Activated T-cell treated with anti-CD3 and anti-CD28 coated beads, Interleukin-2, amount 50 U/mL, for 72 hours (primary cell): ENCODE data around the gene TCF23. TPM values are rescaled to one million over a fixed set of nuclear protein-coding genes. Genes with fewer than 3 reads are reported as not detected.
"Not testable (repeated sequence)": the region's sequence is repeated elsewhere in the genome, so short reads cannot be mapped to it uniquely, and the experiment has no call there.

Experiments
- ATAC-seq, 2 donors: fragments of 150-1000 bp; cut with Tn5 transposase; replicated peaks in 1 of 2; 2 replicates each; pipeline ENCODE4 v1.10.0; 2021; ENCODE audit warnings: moderate library complexity in 2 of 2, mild to moderate bottlenecking in 1 of 2
- DNase-seq, 2 donors: peaks; one replicate each; pipeline ENCODE4 v3.0.0; 2021 to 2022; ENCODE audit warnings: mixed read lengths in 1 of 2
- H3K27ac Mint-ChIP-seq: one replicate; pipeline ENCODE4 v1.8.0; 2022; ENCODE audit warnings: mild to moderate bottlenecking, moderate library complexity, mixed read lengths
- H3K27me3 Mint-ChIP-seq: one replicate; pipeline ENCODE4 v1.8.0; 2022; ENCODE audit warnings: low read depth, mixed read lengths
- H3K36me3 Mint-ChIP-seq, 2 donors: one replicate each; pipeline ENCODE4 v1.8.0; 2022; ENCODE audit warnings: mixed read lengths in 2 of 2, mild to moderate bottlenecking in 1 of 2; ENCODE audit not compliant: insufficient read depth in 2 of 2
- H3K4me1 Mint-ChIP-seq: one replicate; pipeline ENCODE4 v1.8.0; 2022; ENCODE audit warnings: low read depth, mixed read lengths
- H3K4me3 Mint-ChIP-seq, 2 donors: one replicate each; pipeline ENCODE4 v1.8.0; 2022; ENCODE audit warnings: mild to moderate bottlenecking in 2 of 2, mixed read lengths in 2 of 2, moderate library complexity in 2 of 2
- H3K9me3 Mint-ChIP-seq, 2 donors: one replicate each; pipeline ENCODE4 v1.8.0; 2022; ENCODE audit warnings: mixed read lengths in 2 of 2
- total RNA-seq, 2 donors: library from RNA; stranded (reverse); gene quantifications; one replicate each; pipeline ENCODE4 v1.2.3, GENCODE V29; 2022

Gene TCF23
- total RNA-seq, 2 donors from 2014 or later = not detected

- DNase-seq (no peak), ATAC-seq (no peak)
- H3K9me3 Mint-ChIP-seq = no peaks in the 10 kb centered on the region
- no peak overlapping the region for H3K4me3 Mint-ChIP-seq
- H3K27me3 Mint-ChIP-seq = peaks cover 22% of the 10 kb centered on the region
- H3K27ac Mint-ChIP-seq = no peak overlapping the region
- no peaks in the 10 kb centered on the region for H3K36me3 Mint-ChIP-seq
- H3K4me1 Mint-ChIP-seq = no peaks in the 10 kb centered on the region
Observed at GRCh38 chr2:27175330-27175729, 26.5 kb downstream of the TCF23 start.

- not testable (repeated sequence) for H3K27ac Mint-ChIP-seq, H3K4me1 Mint-ChIP-seq, H3K36me3 Mint-ChIP-seq, H3K4me3 Mint-ChIP-seq, H3K9me3 Mint-ChIP-seq, ATAC-seq, DNase-seq
- H3K27me3 Mint-ChIP-seq = peaks cover 21% of the 10 kb centered on the region
Observed at GRCh38 chr2:27175781-27176180, 27.0 kb downstream of the TCF23 start.

DNA sequence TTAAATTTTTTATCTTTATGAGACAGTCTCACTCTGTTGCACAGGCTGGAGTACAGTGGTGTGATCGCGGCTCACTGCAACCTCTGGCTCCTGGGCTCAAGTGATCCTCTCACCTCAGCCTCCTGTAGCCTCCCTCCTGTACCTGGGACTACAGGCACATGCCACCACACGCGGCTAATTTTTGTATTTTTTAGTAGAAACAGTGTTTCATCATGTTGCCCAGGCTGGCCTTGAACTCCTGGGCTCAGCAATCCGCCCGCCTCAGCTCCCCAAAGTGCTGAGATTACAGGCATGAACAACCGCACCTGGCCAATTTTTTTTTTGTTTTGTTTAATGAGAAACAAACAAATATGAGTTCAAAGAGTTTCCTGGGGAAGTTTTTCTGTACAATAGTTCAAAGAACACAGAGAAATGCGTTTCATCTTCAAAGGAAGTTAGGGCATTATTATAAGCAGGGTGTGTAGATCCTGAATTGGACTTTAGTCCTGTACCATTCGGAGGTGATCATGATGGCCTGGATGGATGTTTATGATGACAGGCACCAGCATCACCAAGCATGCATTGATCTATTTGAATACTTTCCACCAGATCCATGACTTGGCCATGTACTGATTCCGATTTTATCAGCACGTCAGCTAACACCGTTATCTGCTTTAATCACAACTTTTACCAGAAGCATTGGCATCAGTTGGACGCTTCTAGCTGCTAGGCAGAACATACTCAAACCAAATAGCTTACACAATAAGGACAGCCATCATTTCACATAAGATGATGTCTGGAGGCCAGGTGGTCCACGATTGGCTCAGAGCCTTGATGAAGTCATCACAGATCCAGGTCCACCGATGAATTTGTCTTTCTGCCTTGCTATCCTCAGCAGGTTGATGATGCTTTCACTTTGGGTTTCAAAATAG, 28.9 kb downstream of the TCF23 start:
- Mint-ChIP-seq H3K27ac (no peak overlapping the region), H3K9me3 (no peaks in the 10 kb centered on the region), H3K4me1 (no peaks in the 10 kb centered on the region), H3K4me3 (no peak overlapping the region), H3K36me3 (no peaks in the 10 kb centered on the region), H3K27me3 (peaks cover 29% of the 10 kb centered on the region)
- no peak for DNase-seq
- ATAC-seq = no peak

- no peaks in the 10 kb centered on the region for H3K4me1 Mint-ChIP-seq
- no peaks in the 10 kb centered on the region for H3K36me3 Mint-ChIP-seq
- no peak overlapping the region for H3K27ac Mint-ChIP-seq
- H3K27me3 Mint-ChIP-seq = peaks cover 29% of the 10 kb centered on the region
- no peaks in the 10 kb centered on the region for H3K9me3 Mint-ChIP-seq
- no peak overlapping the region for H3K4me3 Mint-ChIP-seq
- ATAC-seq (no peak), DNase-seq (no peak)
Observed at GRCh38 chr2:27178469-27178868, 29.7 kb downstream of the TCF23 start.

DNA sequence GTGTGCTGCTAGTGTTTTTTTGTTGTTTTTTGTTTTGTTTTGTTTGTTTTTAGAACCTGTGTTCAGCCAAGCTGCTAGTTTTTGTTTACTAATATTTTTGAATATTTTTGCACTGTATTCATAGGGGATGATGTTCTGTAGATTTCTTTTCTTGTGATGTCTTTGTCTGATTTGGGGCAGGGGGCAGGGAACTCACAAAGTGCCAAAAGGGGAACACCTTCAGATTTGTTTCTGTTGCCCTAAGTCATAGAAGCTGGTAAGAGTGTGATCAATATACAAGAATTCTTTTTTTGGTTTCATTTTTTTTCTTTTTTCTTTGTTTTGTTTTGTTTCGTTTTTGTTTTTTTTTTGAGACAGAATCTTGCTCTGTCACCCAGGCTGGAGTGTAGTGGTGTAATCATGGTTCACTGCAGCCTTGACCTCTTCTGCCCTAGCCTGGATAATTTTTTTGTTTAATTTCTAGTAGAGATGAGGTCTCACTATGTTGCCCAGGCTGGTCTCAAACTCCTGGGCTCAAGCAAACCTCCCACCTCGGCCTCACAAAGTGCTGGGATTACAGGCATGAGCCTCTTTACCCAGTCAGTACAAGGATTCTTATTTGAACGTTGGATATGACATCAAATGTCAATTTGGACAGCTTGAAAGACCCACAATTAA, 30.7 kb downstream of the TCF23 start:
- no peak overlapping the region for H3K27ac Mint-ChIP-seq
- peaks cover 39% of the 10 kb centered on the region for H3K27me3 Mint-ChIP-seq
- ATAC-seq (no peak), DNase-seq (no peak)
- no peak overlapping the region for H3K4me3 Mint-ChIP-seq
- no peaks in the 10 kb centered on the region for H3K4me1 Mint-ChIP-seq
- no peaks in the 10 kb centered on the region for H3K36me3 Mint-ChIP-seq
- no peaks in the 10 kb centered on the region for H3K9me3 Mint-ChIP-seq

DNA sequence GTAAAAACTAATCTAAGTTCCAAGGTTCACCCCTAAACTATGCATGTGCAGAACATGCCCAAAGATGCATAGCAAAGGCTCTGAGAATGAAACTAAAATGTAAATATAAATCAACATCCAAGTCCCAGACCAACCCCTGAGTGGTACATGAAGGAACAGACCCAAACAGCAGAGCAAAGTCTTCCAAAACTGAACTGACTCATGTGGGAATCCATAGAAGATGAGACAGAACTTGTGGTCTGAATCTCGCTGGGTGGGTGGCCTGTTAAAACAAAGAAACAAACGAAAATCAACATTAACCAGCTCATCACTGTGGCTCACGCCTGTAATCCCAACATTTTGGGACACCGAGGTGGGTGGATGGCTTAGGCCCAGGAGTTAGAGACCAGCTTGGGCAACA, 33.5 kb downstream of the TCF23 start:
- DNase-seq = no peak
- Mint-ChIP-seq H3K4me3 (no peak overlapping the region), H3K27ac (no peak overlapping the region), H3K27me3 (peaks cover 52% of the 10 kb centered on the region), H3K36me3 (no peaks in the 10 kb centered on the region), H3K4me1 (no peaks in the 10 kb centered on the region), H3K9me3 (no peaks in the 10 kb centered on the region)
- no peak for ATAC-seq

GRCh38 chr2:27184115-27184514, 35.3 kb downstream of the TCF23 start:
- DNase-seq = no peak
- Mint-ChIP-seq H3K36me3 (no peaks in the 10 kb centered on the region), H3K9me3 (no peaks in the 10 kb centered on the region), H3K27me3 (peaks cover 50% of the 10 kb centered on the region), H3K4me3 (no peak overlapping the region), H3K27ac (no peak overlapping the region), H3K4me1 (no peaks in the 10 kb centered on the region)
- no peak for ATAC-seq

GRCh38 chr2:27185331-27186026, 36.7 kb downstream of the TCF23 start:
- no peaks in the 10 kb centered on the region for H3K36me3 Mint-ChIP-seq
- no peak overlapping the region for H3K4me3 Mint-ChIP-seq

GRCh38 chr2:27186613-27187345, 38.0 kb downstream of the TCF23 start:
- peaks cover 34% of the 10 kb centered on the region for H3K27me3 Mint-ChIP-seq
- ATAC-seq = no peak

More at GRCh38 chr2:27185331-27186026, 36.7 kb downstream of the TCF23 start:
- no peak overlapping the region for H3K27ac Mint-ChIP-seq
- H3K27me3 Mint-ChIP-seq = peaks cover 47% of the 10 kb centered on the region
- DNase-seq = no peak
- ATAC-seq = no peak
- no peaks in the 10 kb centered on the region for H3K9me3 Mint-ChIP-seq
- no peaks in the 10 kb centered on the region for H3K4me1 Mint-ChIP-seq

GRCh38 chr2:27189989-27190388, 41.2 kb downstream of the TCF23 start:
- Mint-ChIP-seq H3K4me3 (no peak overlapping the region), H3K27me3 (peaks cover 8% of the 10 kb centered on the region), H3K9me3 (no peaks in the 10 kb centered on the region), H3K4me1 (no peaks in the 10 kb centered on the region), H3K36me3 (no peaks in the 10 kb centered on the region), H3K27ac (no peak overlapping the region)
- DNase-seq = no peak
- ATAC-seq = no peak

More at GRCh38 chr2:27186613-27187345, 38.0 kb downstream of the TCF23 start:
- Mint-ChIP-seq H3K36me3 (no peaks in the 10 kb centered on the region), H3K27ac (no peak overlapping the region), H3K4me3 (no peak overlapping the region), H3K9me3 (no peaks in the 10 kb centered on the region), H3K4me1 (no peaks in the 10 kb centered on the region)
- DNase-seq = no peak

GRCh38 chr2:27191070-27191829, 42.4 kb downstream of the TCF23 start:
- Mint-ChIP-seq H3K4me3 (no peak overlapping the region), H3K36me3 (no peaks in the 10 kb centered on the region), H3K27ac (no peak overlapping the region), H3K9me3 (no peaks in the 10 kb centered on the region), H3K27me3 (peaks cover 4% of the 10 kb centered on the region), H3K4me1 (no peaks in the 10 kb centered on the region)
- DNase-seq (peak; percentile 36 to 42), ATAC-seq (peak; percentile 62 to 65)
